GM21447 (cell line): Measurements from ENCODE around the gene CPEB4.

Experiments
- ATAC-seq: cut with Tn5 transposase; IDR thresholded peaks from one replicate; pipeline ENCODE4 v1.9.1; 2021; ENCODE audit not compliant: unreplicated experiment

Gene CPEB4

GRCh38 chr5:173884402-173885053 lies 3.6 kb upstream of the CPEB4 start:
- ATAC-seq, result no peak

DNA sequence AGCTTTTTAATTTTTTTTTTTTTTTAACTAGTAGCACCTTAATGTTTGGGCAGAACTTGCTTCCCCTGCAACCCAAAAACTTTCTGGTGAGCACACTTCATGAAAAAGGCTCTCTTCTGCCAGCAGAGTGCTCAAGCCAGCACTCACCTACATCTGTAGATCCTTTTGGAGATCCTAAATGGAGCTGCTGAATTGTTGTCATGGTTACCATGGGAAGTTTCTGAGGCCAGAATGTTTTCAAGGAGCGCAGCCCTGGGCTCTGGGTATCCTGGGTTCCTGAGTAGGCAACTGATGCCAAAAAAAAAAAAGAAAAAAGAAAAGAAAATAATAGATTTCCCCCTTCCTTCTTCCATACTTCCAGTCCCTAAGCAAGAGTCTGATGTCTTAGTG lies 3.1 kb upstream of the CPEB4 start:
- ATAC-seq, result no peak

DNA sequence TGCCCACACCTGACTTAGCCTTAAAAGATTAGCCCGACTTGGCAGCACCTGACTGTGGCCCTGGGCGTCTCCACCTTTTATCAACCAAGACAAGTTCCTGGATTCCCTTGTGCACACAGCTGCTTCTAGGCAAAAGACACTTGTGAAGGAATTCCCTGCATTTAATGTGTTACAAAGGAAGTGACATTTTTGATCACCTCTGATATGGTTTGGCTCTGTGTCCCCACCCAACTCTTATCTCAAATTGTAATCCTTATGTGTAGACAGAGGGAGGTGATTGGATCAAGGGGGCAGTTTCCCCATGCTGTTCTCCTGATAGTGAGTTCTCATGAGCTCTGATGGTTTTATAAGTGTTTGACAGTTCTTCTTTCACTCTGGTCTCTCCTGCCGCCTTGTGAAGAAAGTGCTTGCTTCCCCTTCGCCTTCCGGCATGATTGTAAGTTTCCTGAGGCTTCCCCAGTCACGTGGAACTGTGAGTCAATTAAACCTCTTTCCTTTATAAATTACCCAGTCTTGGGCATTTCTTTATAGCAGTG lies 2.6 kb upstream of the CPEB4 start:
- no peak for ATAC-seq

GRCh38 chr5:173886150-173886549 lies 2.0 kb upstream of the CPEB4 start:
- no peak for ATAC-seq

DNA sequence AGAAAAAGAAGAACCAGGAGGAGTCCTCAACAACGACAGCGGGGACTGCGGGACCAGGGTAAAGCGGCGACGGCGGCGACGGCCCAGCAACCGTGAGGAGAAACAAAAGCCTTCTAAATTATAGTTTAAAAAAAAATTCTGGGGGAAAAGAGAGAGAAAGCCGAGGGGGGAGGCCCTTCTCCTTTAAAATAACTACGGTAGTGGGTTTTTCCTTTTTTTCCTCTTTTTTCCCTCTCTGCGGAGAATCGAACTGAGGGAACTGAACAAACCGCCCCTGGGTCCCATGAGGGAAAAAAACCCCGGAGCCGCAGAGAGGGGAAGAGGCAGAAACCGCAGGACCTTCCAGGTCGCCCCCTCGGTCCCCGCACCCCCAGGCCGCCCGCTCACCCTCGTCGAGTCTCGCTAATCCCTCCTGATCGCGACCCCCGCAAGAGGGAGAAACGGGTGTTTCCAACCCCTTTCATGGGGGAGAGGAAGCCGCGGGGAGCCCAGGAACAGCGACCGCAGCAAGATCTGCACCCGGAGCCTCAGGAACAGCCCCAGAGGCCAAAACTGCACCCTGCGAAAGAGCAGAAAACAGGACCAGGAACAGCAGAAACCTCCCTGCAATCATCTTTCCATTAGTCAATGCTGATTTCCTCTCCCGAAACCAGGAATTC lies 453 bp downstream of the CPEB4 start:
- no peak for ATAC-seq

DNA sequence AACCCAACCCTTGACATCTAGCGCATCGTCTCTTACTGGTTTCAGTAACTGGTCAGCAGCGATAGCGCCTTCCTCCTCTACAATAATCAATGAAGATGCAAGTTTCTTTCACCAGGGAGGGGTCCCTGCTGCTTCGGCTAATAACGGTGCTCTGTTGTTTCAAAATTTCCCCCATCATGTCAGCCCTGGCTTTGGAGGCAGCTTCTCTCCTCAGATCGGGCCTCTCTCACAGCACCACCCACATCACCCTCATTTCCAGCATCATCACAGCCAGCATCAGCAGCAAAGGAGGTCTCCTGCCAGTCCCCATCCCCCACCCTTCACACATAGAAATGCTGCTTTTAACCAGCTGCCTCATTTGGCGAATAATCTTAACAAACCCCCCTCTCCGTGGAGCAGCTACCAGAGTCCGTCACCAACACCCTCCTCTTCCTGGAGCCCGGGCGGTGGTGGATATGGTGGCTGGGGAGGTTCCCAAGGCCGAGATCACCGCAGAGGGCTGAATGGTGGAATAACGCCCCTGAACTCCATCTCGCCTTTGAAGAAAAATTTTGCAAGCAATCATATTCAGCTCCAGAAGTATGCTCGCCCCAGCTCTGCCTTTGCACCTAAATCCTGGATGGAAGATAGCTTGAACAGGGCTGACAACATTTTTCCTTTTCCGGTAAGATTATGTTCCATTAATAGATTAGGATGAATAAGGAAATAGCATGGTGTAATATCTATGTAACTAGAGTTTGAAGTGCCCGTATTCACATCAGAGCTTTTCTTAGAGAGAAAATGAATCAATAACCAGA lies 2.2 kb downstream of the CPEB4 start:
- no peak for ATAC-seq

GRCh38 chr5:173891308-173892116 lies 3.4 kb downstream of the CPEB4 start:
- no peak for ATAC-seq

- no peak for ATAC-seq
These were observed 5.0 kb downstream of the CPEB4 start for GRCh38 chr5:173893192-173893561.

DNA sequence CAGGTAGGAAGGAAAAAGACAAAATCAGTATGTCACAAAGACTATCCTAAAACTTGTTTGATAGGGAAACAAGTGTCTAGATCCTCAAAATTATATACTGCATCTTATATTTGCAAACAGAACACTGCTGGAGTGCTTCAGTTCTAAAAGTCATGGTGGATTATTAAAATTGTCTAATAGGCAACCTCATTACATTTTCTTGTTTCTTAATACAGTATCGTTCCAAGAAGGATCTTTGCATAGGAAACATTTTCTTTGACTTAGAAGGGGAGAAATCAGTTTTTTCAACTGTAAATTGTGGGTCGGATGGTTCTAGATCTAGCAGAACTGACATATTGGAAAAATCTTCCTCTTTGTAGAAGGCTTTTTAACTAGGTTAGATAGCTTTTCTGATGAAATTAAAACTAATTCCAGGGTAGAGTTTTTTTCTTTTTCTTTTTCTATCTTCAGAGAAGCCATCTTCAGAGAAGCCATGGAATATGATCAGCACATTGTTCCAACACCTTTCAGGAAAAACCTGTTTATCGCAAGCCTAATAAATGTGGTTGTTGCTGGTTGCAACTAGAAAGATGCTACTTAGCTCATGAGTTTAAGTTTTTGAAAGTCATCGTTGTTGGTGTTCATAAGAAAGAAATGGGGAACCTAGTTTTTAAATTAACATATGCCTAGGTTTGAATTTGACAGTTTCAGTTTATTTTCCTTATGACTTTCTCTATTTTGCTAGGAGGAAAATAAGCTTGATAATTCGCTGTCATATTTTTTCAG lies 7.4 kb downstream of the CPEB4 start:
- no peak for ATAC-seq

GRCh38 chr5:173896631-173897030 lies 8.5 kb downstream of the CPEB4 start:
- ATAC-seq, result no peak

- ATAC-seq, result no peak
These were observed 13.6 kb downstream of the CPEB4 start for GRCh38 chr5:173901705-173902104.

DNA sequence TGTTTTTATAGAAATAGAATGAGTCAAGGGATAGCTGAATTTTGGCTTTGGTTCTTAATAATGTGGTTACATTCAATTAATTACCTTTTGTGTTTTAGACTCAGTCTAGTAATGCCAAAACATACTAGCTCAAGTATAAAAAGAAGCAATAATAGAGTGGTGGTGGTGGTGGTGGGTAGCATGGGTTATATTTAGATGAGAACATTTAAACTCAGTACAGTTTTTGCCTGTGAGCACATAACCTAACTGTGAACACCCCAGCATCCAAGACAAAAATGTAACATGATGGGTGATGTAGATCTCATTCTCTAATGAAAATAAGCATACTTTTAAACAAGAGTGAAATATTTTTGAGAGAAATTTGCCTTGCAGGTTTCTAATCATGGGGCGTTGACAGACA lies 14.2 kb downstream of the CPEB4 start:
- ATAC-seq, result no peak

GRCh38 chr5:173902743-173903142 lies 14.6 kb downstream of the CPEB4 start:
- ATAC-seq, result no peak

GRCh38 chr5:173903396-173904140 lies 15.4 kb downstream of the CPEB4 start:
- ATAC-seq, result no peak

DNA sequence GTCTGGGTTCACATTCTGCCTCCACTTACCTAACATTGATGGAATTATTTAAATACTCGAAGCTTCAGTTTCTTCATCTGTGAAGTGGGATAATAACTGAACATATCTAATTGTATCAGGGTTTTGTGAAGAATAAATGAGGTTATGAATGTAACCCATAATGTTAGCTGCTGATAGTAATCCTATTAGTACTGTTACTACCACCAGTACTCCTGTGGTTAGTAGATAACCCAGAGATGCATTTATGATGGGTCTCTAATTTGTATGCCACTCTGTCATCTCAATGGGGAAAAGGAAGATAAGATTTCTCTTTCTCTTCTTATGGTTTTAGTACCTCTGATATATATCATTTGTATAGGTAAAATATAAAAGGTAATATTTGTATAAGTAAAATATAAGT lies 16.0 kb downstream of the CPEB4 start:
- no peak for ATAC-seq

GRCh38 chr5:173907284-173907683 lies 19.1 kb downstream of the CPEB4 start:
- no peak for ATAC-seq

DNA sequence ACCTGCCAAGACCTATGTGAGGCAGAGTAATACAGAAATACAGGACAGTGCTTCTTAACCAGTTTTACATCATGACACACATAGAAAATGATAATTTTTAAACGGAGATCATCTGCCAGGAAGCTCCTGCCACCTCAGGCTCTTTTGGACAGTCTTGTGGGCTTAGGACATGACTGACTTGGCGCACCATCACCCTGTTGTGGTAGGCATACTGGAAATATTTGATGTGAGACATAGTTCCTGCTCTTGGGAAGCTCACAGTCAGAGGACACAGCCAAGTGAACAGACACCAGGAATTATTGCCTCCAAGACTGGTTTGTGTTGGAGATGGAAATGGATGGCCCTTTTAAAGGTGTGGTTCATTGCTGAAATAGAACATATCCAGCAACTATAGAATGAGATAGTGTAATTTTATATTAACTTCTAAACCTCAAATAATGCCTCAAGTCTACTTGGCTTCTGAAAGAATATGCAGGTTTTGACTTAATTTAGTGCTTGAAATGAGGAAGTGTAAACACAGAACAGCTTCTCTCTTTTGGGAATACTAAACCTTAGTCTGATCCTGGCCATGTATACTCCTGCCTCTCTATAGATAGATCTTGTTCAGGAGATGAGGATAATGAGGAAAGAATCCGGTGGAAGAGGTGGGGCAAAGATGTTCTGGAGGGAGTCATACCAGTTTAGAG lies 19.7 kb downstream of the CPEB4 start:
- ATAC-seq, result no peak

GRCh38 chr5:173909199-173909598 lies 21.1 kb downstream of the CPEB4 start:
- no peak for ATAC-seq

DNA sequence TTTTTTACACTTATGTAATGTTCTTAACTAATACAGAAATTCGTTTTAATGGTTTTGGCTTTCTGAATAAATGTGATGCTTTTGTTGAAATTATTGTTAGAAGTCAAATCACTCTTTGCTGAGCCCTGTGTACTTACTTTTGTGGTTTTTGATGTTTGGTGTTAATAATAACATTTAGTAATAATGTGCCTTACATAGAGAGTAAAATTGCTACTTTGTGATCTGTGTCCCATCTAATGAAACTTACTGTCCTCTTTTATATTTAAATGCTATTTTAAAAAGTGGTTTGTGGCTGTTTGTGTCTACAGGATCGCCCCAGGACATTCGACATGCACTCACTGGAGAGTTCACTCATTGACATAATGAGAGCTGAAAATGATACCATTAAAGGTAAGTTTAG lies 22.1 kb downstream of the CPEB4 start:
- ATAC-seq, result no peak
